ENCODE results near the gene BACH2. TPM values are rescaled to one million over a fixed set of nuclear protein-coding genes. Genes with fewer than 3 reads are reported as not detected.
"Not testable (repeated sequence)": the region's sequence is repeated elsewhere in the genome, so short reads cannot be mapped to it uniquely, and the experiment has no call there.

BACH2 gene
- polyA plus RNA-seq, 1 experiment: 0.10 TPM

DNA sequence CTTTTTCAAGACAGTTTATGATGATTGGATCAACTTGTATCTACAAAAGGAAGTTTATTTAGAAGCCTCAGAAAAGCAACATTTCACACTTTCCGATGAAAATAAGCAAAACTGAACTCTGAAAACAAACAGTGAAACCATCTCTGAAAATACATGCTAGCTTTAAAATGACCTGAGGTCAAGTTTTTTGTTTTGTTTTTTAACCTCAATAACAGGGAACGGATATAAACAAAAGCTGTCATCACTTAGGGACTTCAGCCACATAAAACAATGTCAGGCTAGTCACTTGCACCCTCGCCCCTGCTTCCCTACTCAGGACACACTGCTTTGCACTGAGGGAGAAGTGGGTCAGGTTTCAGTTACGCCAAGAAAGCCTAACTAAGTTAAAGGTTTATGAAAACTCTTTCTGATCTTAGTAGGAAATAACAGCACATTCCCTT is 11.6 kb downstream of the BACH2 start:
- CTCF ChIA-PET: interaction anchor here (0.9 to 1.6 kb wide), 3 partner anchors 11 to 345 kb away, joined by 3 read pairs; no protein-coding TSS in a partner anchor
- TF ChIP-seq, protein P1, sequence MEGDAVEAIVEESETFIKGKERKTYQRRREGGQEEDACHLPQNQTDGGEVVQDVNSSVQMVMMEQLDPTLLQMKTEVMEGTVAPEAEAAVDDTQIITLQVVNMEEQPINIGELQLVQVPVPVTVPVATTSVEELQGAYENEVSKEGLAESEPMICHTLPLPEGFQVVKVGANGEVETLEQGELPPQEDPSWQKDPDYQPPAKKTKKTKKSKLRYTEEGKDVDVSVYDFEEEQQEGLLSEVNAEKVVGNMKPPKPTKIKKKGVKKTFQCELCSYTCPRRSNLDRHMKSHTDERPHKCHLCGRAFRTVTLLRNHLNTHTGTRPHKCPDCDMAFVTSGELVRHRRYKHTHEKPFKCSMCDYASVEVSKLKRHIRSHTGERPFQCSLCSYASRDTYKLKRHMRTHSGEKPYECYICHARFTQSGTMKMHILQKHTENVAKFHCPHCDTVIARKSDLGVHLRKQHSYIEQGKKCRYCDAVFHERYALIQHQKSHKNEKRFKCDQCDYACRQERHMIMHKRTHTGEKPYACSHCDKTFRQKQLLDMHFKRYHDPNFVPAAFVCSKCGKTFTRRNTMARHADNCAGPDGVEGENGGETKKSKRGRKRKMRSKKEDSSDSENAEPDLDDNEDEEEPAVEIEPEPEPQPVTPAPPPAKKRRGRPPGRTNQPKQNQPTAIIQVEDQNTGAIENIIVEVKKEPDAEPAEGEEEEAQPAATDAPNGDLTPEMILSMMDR (IDR thresholded peaks at IDR 0.05; ENCODE audit: insufficient read depth, low read depth, low read length): no peak
- H3K27me3 ChIP-seq (ENCODE audit: control insufficient read depth, insufficient read depth, low read length): peaks cover 4% of the 10 kb centered on the region
- H3K4me3 ChIP-seq (ENCODE audit: low read depth, low read length): no peak overlapping the region
- H3K36me3 ChIP-seq (ENCODE audit: control insufficient read depth, insufficient read depth, low read length): no peaks in the 10 kb centered on the region
- DNase-seq (ENCODE audit: low read depth): no peak
- POLR2A ChIA-PET: no interaction called here

DNA sequence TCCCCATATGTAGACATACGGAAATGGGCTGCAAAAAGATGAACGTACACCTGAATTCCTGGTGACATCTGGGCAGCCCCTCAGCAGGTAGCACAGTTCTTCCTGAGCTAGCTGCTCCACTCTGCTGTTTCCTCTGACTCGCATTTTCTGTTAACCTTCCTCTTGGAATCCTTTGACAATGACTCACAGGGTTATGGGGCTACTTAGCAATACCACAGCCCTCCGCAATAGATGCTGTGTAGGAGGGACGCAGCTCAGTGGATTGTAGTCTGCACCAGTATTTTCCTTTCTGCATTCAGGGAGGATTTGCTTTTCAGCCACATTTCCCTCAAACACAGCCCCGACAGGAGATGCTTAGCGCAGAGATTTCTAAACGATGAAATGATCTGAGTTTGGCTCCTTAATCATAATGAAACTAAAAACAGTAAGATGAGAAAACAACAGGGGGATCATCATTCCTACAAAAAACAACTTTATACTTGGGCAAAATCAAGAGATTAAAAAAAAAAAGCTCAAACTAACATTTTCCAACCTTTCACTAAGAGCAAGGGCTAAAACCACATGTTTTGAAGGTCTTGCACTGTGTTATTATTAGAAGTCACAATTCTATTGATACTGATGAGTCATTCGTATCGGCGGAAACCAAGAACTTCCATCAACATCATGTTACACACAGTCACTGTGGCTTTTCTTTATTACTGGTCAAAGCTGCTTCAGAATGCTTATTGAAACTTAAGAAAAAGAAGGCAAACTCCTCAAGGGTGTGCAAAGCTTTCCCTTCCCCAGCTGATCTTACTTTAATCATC is 12.2 kb downstream of the BACH2 start:
- Histone ChIP-seq H3K27me3 (ENCODE audit: control insufficient read depth, insufficient read depth, low read length) (peaks cover 4% of the 10 kb centered on the region), H3K36me3 (ENCODE audit: control insufficient read depth, insufficient read depth, low read length) (no peaks in the 10 kb centered on the region), H3K4me3 (ENCODE audit: low read depth, low read length) (no peak overlapping the region)
- TF ChIP-seq, protein P1 (IDR thresholded peaks at IDR 0.05; ENCODE audit: insufficient read depth, low read depth, low read length): peak; percentile 32; the same call in 1 of the 2 replicates
- ChIA-PET POLR2A (interaction anchor here (0.8 kb wide), 1 partner anchor 344 kb away, joined by 4 read pairs; no protein-coding TSS in a partner anchor), CTCF (interaction anchor here (0.8 to 1.6 kb wide), 7 partner anchors 10 to 344 kb away, joined by 3 to 7 read pairs (median 3); no protein-coding TSS in a partner anchor)
- peak; percentile 40 for DNase-seq (ENCODE audit: low read depth)

- H3K36me3 ChIP-seq (ENCODE audit: control insufficient read depth, insufficient read depth, low read length); POLR2A ChIA-PET; CTCF ChIA-PET; H3K4me3 ChIP-seq (ENCODE audit: low read depth, low read length); DNase-seq (ENCODE audit: low read depth); H3K27me3 ChIP-seq (ENCODE audit: control insufficient read depth, insufficient read depth, low read length): not testable (repeated sequence)
Observed at GRCh38 chr6:90282265-90282664, 14.4 kb downstream of the BACH2 start.

DNA sequence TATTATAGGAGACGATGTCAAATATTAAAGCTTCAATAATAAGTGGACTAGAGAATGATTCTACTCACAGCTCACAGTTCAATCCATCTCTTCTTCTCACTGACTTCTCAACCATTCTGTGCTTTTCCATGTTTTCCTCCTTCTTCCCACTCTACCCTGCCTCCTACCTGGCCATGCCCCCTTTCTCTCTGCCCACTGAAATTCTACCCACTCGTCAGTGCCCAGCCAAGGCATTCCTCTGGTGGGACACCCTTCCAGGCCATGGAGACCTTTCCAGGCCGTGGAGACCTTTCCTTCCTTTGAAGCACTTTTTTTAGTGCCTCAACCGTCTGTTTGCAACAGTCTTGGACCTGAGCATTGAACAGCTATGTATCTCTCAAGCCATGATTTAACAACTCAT is 18.5 kb downstream of the BACH2 start:
- ChIA-PET POLR2A (no interaction called here), CTCF (interaction anchor here (0.8 kb wide), 2 partner anchors 14 to 132 kb away, joined by 3 read pairs; no protein-coding TSS in a partner anchor)
- Histone ChIP-seq H3K27me3 (ENCODE audit: control insufficient read depth, insufficient read depth, low read length) (peaks cover 9% of the 10 kb centered on the region), H3K36me3 (ENCODE audit: control insufficient read depth, insufficient read depth, low read length) (no peaks in the 10 kb centered on the region), H3K4me3 (ENCODE audit: low read depth, low read length) (no peak overlapping the region)
- no peak for DNase-seq (ENCODE audit: low read depth)
- TF ChIP-seq, protein P1 (IDR thresholded peaks at IDR 0.05; ENCODE audit: insufficient read depth, low read depth, low read length): no peak

DNA sequence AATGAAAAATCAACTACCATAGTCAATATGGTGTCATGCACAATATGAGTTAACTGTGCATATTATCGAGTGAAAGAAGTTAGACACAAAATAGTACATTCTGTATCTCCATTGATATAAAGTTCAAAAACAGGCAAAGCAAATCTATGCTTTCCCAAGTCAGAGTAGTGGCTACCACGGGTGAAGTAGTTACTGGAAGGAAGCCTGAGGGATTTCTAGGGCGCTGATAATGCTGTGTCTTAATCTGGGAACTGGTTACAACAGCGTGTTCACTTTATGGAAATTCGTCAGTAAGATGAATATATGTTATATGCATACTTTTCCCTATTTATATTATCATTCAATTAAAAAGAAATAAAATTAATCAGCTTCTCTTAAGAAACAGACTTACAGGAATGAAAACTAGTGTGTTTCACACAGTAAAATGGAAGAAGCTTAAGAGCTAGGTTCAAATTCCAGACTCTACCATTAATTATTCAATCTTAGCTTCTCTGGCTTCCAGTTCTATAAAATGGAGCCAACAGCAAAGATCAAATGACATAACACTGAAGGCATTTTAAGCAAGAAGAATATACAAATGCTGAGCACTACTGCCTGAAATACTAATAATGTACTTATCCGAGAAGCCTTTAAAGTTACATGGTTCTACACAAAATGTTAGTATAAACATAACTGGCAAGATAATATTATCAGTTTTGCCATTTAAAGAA is 19.2 kb downstream of the BACH2 start:
- TF ChIP-seq, protein P1 (IDR thresholded peaks at IDR 0.05; ENCODE audit: insufficient read depth, low read depth, low read length): no peak
- POLR2A ChIA-PET: no interaction called here
- Histone ChIP-seq H3K4me3 (ENCODE audit: low read depth, low read length) (no peak overlapping the region), H3K36me3 (ENCODE audit: control insufficient read depth, insufficient read depth, low read length) (no peaks in the 10 kb centered on the region), H3K27me3 (ENCODE audit: control insufficient read depth, insufficient read depth, low read length) (peaks cover 12% of the 10 kb centered on the region)
- CTCF ChIA-PET: interaction anchor here (0.8 kb wide), 2 partner anchors 14 to 133 kb away, joined by 3 read pairs; no protein-coding TSS in a partner anchor
- DNase-seq (ENCODE audit: low read depth): no peak

Measured in BJ (cell line).